Neural crest cell (in vitro differentiated cells): ENCODE results near the gene PRKD3. TPM values are rescaled to one million over a fixed set of nuclear protein-coding genes. Genes with fewer than 3 reads are reported as not detected.

Experiments
- DNase-seq: peaks from one replicate; pipeline ENCODE4 v3.0.0; 2021; ENCODE audit warnings: low read depth, mixed read lengths, low spot score
- H3K27ac Mint-ChIP-seq: one replicate; pipeline ENCODE4 v1.8.0; 2021; ENCODE audit warnings: mild to moderate bottlenecking, mixed read lengths; ENCODE audit not compliant: unreplicated experiment
- H3K27me3 Mint-ChIP-seq: 2 replicates; pipeline ENCODE4 v1.8.0; 2021; ENCODE audit warnings: low read depth, mild to moderate bottlenecking, mixed read lengths
- H3K36me3 Mint-ChIP-seq: 2 replicates; pipeline ENCODE4 v1.8.0; 2021; ENCODE audit warnings: low read depth, mild to moderate bottlenecking, mixed read lengths
- H3K4me1 Mint-ChIP-seq: 2 replicates; pipeline ENCODE4 v1.8.0; 2021; ENCODE audit warnings: mixed read lengths
- H3K4me3 Mint-ChIP-seq: one replicate; pipeline ENCODE4 v1.8.0; 2021; ENCODE audit warnings: mild to moderate bottlenecking, mixed read lengths
- H3K9me3 Mint-ChIP-seq: 2 replicates; pipeline ENCODE4 v1.8.0; 2021; ENCODE audit warnings: mixed read lengths
- CTCF ChIP-seq: fragments of 200-600 bp; sonication (generic); conservative IDR thresholded peaks from 2 replicates; pipeline ENCODE4 v1.5.0; 2021; ENCODE audit warnings: antibody characterized with exemption, mild to moderate bottlenecking
- total RNA-seq: library from RNA; stranded (reverse); gene quantifications from 2 replicates; pipeline ENCODE4 v1.2.1, GENCODE V29; 2021

The PRKD3 gene
- total RNA-seq, 1 donor from 2014 or later, result 62.6 TPM

DNA sequence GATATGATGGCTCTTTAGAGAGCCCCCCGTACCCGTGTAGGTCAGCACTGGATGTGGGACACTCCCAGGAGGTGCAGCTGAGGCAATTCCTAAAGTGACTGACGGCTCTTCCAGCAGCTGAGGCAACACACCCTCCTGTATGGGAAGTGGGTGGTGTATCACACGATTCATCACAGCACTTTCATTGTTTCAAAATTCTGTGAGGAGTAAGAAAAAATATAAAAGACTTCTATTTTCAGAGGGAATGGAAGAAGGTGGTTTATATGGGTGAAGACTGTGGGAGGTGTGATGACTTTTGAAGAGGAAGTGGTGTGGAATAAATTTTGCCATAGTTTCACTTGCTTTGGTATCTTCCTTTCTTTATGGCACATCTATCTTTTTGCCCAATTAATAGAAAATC lies 42.1 kb upstream of the PRKD3 start:
- Mint-ChIP-seq H3K36me3 (no peaks in the 10 kb centered on the region), H3K9me3 (no peaks in the 10 kb centered on the region), H3K4me1 (no peaks in the 10 kb centered on the region), H3K27ac (no peak overlapping the region), H3K27me3 (no peaks in the 10 kb centered on the region), H3K4me3 (no peak overlapping the region)
- no peak for TF ChIP-seq CTCF
- DNase-seq, result no peak

GRCh38 chr2:37365669-37366068 lies 41.0 kb upstream of the PRKD3 start:
- no peaks in the 10 kb centered on the region for H3K36me3 Mint-ChIP-seq
- peaks cover 1% of the 10 kb centered on the region for H3K27me3 Mint-ChIP-seq
- H3K9me3 Mint-ChIP-seq, result no peaks in the 10 kb centered on the region
- no peak overlapping the region for H3K27ac Mint-ChIP-seq
- H3K4me1 Mint-ChIP-seq, result no peaks in the 10 kb centered on the region
- TF ChIP-seq CTCF, result no peak
- no peak overlapping the region for H3K4me3 Mint-ChIP-seq
- no peak for DNase-seq

GRCh38 chr2:37364351-37364750 lies 39.7 kb upstream of the PRKD3 start:
- Mint-ChIP-seq H3K27me3 (peaks cover 8% of the 10 kb centered on the region), H3K27ac (no peak overlapping the region), H3K36me3 (no peaks in the 10 kb centered on the region), H3K4me3 (no peak overlapping the region), H3K4me1 (no peaks in the 10 kb centered on the region), H3K9me3 (no peaks in the 10 kb centered on the region)
- no peak for TF ChIP-seq CTCF
- no peak for DNase-seq

GRCh38 chr2:37361994-37362698 lies 37.5 kb upstream of the PRKD3 start:
- H3K4me3 Mint-ChIP-seq, result no peak overlapping the region
- no peaks in the 10 kb centered on the region for H3K36me3 Mint-ChIP-seq
- no peaks in the 10 kb centered on the region for H3K4me1 Mint-ChIP-seq
- no peak overlapping the region for H3K27ac Mint-ChIP-seq
- H3K9me3 Mint-ChIP-seq, result no peaks in the 10 kb centered on the region
- DNase-seq, result no peak
- H3K27me3 Mint-ChIP-seq, result peaks cover 14% of the 10 kb centered on the region
- TF ChIP-seq CTCF, result no peak

DNA sequence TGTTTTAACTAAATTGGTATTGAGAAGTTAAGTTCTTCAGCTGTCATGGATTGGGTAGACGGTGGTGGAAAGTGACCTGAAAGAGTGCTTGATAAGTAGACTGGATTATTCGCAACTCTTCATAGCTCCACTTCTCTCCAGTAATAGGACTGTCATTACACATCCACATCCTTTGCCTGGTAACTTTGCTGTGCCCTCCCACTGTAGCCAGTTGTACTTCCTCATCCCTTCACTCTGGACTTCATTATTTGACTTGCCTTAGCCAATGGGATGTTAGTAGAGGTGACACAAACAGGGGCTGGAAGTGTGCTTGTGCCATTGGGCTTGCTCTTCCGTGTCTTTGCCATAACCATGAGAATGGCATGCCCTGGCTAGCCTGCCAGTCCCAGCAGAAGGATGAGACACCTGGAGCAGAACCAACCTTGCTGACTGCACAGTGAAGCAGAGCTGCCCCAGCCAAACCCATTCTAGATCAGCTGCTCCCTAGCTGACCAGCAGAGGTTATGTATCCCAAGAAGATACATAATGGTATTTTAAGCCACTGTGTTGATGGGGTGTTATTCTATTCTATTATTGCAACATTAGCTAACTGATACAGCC lies 36.7 kb upstream of the PRKD3 start:
- Mint-ChIP-seq H3K4me1 (no peaks in the 10 kb centered on the region), H3K9me3 (no peaks in the 10 kb centered on the region)

More for the DNA sequence above, 36.7 kb upstream of the PRKD3 start:
- Mint-ChIP-seq H3K27ac (no peak overlapping the region), H3K36me3 (no peaks in the 10 kb centered on the region), H3K4me3 (no peak overlapping the region), H3K27me3 (peaks cover 16% of the 10 kb centered on the region)
- no peak for TF ChIP-seq CTCF
- no peak for DNase-seq
